Measurements from ENCODE around the gene TEF.

GRCh38 chr22:41381329-41382097 lies at the start of gene TEF:
- TF ChIP-seq CTCF (conservative IDR thresholded peaks at IDR 0.05; ENCODE audit: low read length) (no peak), EZH2phosphoT487 (IDR thresholded peaks at IDR 0.05; ENCODE audit: borderline replicate concordance, low read depth, low read length) (no peak)
